H9 (cell line): ENCODE data around the gene ECE2. TPM values are rescaled to one million over a fixed set of nuclear protein-coding genes. Genes with fewer than 3 reads are reported as not detected.

Source experiments
- DNase-seq: peaks from one replicate; pipeline ENCODE4 v3.0.0-alpha.2; 2017
- H2AFZ ChIP-seq: one replicate; pipeline ENCODE4 v1.6.1; 2013; ENCODE audit warnings: mild to moderate bottlenecking, low read length, control low read depth, moderate library complexity
- H2AK5ac ChIP-seq: 2 replicates; pipeline ENCODE4 v1.6.1; 2013; ENCODE audit warnings: low read length, control low read depth, mixed read lengths; ENCODE audit not compliant: insufficient read length
- H2BK120ac ChIP-seq: one replicate; pipeline ENCODE4 v1.6.1; 2013; ENCODE audit warnings: low read depth, mild to moderate bottlenecking, low read length, control low read depth, inconsistent platforms; ENCODE audit not compliant: poor library complexity, severe bottlenecking
- H2BK12ac ChIP-seq: 2 replicates; pipeline ENCODE4 v1.6.1; 2013; ENCODE audit warnings: low read length, control low read depth, mixed read lengths, low read depth; ENCODE audit not compliant: insufficient read length
- H2BK15ac ChIP-seq: 2 replicates; pipeline ENCODE4 v1.6.1; 2013; ENCODE audit warnings: low read depth, low read length, control low read depth
- H2BK20ac ChIP-seq: one replicate; pipeline ENCODE4 v1.6.1; 2013; ENCODE audit warnings: low read depth, mild to moderate bottlenecking, low read length, control low read depth, inconsistent platforms; ENCODE audit not compliant: poor library complexity, severe bottlenecking
- H2BK5ac ChIP-seq: 2 replicates; pipeline ENCODE4 v1.6.1; 2013; ENCODE audit warnings: low read length, control low read depth, mixed read lengths; ENCODE audit not compliant: insufficient read length
- H3K14ac ChIP-seq: 2 replicates; pipeline ENCODE4 v1.6.1; 2013; ENCODE audit warnings: low read length, control low read depth; ENCODE audit not compliant: insufficient read depth
- H3K18ac ChIP-seq: 2 replicates; pipeline ENCODE4 v1.6.1; 2013; ENCODE audit warnings: low read depth, mild to moderate bottlenecking, mixed read lengths, low read length, control low read depth; ENCODE audit not compliant: insufficient read length
- H3K23ac ChIP-seq: 2 replicates; pipeline ENCODE4 v1.6.1; 2013; ENCODE audit warnings: low read length, control low read depth, mixed read lengths, low read depth; ENCODE audit not compliant: insufficient read length
- H3K23me2 ChIP-seq: 2 replicates; pipeline ENCODE4 v1.6.1; 2013; ENCODE audit warnings: low read depth, mild to moderate bottlenecking, mixed read lengths, low read length, control low read depth; ENCODE audit not compliant: insufficient read length, poor library complexity, severe bottlenecking
- H3K27ac ChIP-seq: 2 replicates; pipeline ENCODE4 v1.5.1; 2013; ENCODE audit warnings: low read length, control low read depth, mixed read lengths, low read depth; ENCODE audit not compliant: insufficient read length
- H3K27me3 ChIP-seq: 2 replicates; pipeline ENCODE4 v1.6.1; 2013; ENCODE audit warnings: low read length, control low read depth, inconsistent platforms; ENCODE audit not compliant: insufficient read depth
- H3K4ac ChIP-seq: 2 replicates; pipeline ENCODE4 v1.6.1; 2013; ENCODE audit warnings: low read depth, mild to moderate bottlenecking, control low read depth, inconsistent platforms, low read length, moderate library complexity
- H3K4me1 ChIP-seq: 2 replicates; pipeline ENCODE4 v1.6.1; 2013; ENCODE audit warnings: low read length, control low read depth, inconsistent platforms; ENCODE audit not compliant: insufficient read depth
- H3K4me2 ChIP-seq: 2 replicates; pipeline ENCODE4 v1.6.1; 2013; ENCODE audit warnings: low read length, control low read depth, mixed read lengths; ENCODE audit not compliant: insufficient read length, insufficient read depth
- H3K56ac ChIP-seq: 2 replicates; pipeline ENCODE4 v1.6.1; 2013; ENCODE audit warnings: low read depth, mild to moderate bottlenecking, mixed read lengths, low read length, control low read depth; ENCODE audit not compliant: insufficient read length
- H3K79me1 ChIP-seq: 2 replicates; pipeline ENCODE4 v1.6.1; 2013; ENCODE audit warnings: low read depth, mild to moderate bottlenecking, moderate library complexity, low read length, control low read depth, inconsistent platforms; ENCODE audit not compliant: insufficient read depth, poor library complexity, severe bottlenecking
- H3K79me2 ChIP-seq: 2 replicates; pipeline ENCODE4 v1.6.1; 2013; ENCODE audit warnings: low read length, control low read depth, inconsistent platforms; ENCODE audit not compliant: insufficient read depth
- H3K9ac ChIP-seq: 2 replicates; pipeline ENCODE4 v1.6.1; 2013; ENCODE audit warnings: low read length, control low read depth, mixed read lengths; ENCODE audit not compliant: insufficient read length; ENCODE audit errors: extremely low read depth
- H3K9me3 ChIP-seq: one replicate; pipeline ENCODE4 v1.6.1; 2013; ENCODE audit warnings: low read depth, low read length, inconsistent platforms; ENCODE audit not compliant: control insufficient read depth
- H3T11ph ChIP-seq: one replicate; pipeline ENCODE4 v1.6.1; 2013; ENCODE audit warnings: mild to moderate bottlenecking, low read length, control low read depth, inconsistent platforms
- H4K20me1 ChIP-seq: one replicate; pipeline ENCODE4 v1.6.1; 2013; ENCODE audit not compliant: control insufficient read depth, insufficient read length, insufficient read depth
- H4K5ac ChIP-seq: 2 replicates; pipeline ENCODE4 v1.6.1; 2013; ENCODE audit warnings: low read depth, mild to moderate bottlenecking, mixed read lengths, low read length, control low read depth; ENCODE audit not compliant: insufficient read length
- H4K8ac ChIP-seq: replicated peaks from 2 replicates; pipeline ENCODE4 v1.6.1; 2013; ENCODE audit warnings: low read length, control low read depth, mixed read lengths, low read depth; ENCODE audit not compliant: insufficient read length
- H4K91ac ChIP-seq: 2 replicates; pipeline ENCODE4 v1.6.1; 2013; ENCODE audit warnings: low read depth, mild to moderate bottlenecking, moderate library complexity, mixed read lengths, low read length, control low read depth; ENCODE audit not compliant: insufficient read length
- H3K27ac Mint-ChIP-seq, 3 experiments: 2 replicates in 2 of 3; 3 replicates in 1 of 3; pipeline ENCODE4 v1.8.0; 2020 to 2021; ENCODE audit warnings: mixed read lengths in 3 of 3, mild to moderate bottlenecking in 1 of 3, moderate library complexity in 1 of 3
- H3K27me3 Mint-ChIP-seq: 2 replicates; pipeline ENCODE4 v1.8.0; 2021; ENCODE audit warnings: low read depth, mild to moderate bottlenecking, moderate library complexity, mixed read lengths
- H3K36me3 Mint-ChIP-seq, 3 experiments: 2 replicates in 2 of 3; 3 replicates in 1 of 3; pipeline ENCODE4 v1.8.0; 2020 to 2021; ENCODE audit warnings: low read depth in 3 of 3, mixed read lengths in 3 of 3; ENCODE audit not compliant: insufficient read depth in 1 of 3
- H3K4me1 Mint-ChIP-seq, 2 experiments: 2 replicates each; pipeline ENCODE4 v1.8.0; 2020; ENCODE audit warnings: mixed read lengths in 2 of 2
- H3K4me3 Mint-ChIP-seq, 2 experiments: 2 replicates in 1 of 2; 3 replicates in 1 of 2; pipeline ENCODE4 v1.8.0; 2020 to 2021; ENCODE audit warnings: mild to moderate bottlenecking in 2 of 2, mixed read lengths in 2 of 2, moderate library complexity in 1 of 2
- H3K9me3 Mint-ChIP-seq, 2 experiments: 2 replicates in 1 of 2; 3 replicates in 1 of 2; pipeline ENCODE4 v1.8.0; 2020; ENCODE audit warnings: mild to moderate bottlenecking in 2 of 2, mixed read lengths in 2 of 2, moderate library complexity in 1 of 2
- CTCF ChIP-seq: fragments of 200-600 bp; sonication (generic); conservative IDR thresholded peaks from 3 replicates; pipeline ENCODE4 v1.8.0; 2021; ENCODE audit warnings: antibody characterized with exemption, mild to moderate bottlenecking
- WGBS: extraction: QIAGEN DNeasy Blood & Tissue Kit; methylation state at CpG from one replicate; pipeline ENCODE4 v1.1.7; 2013; ENCODE audit warnings: missing lambda C conversion rate, low lambda C conversion rate, mixed read lengths; ENCODE audit not compliant: insufficient read length; ENCODE audit errors: extremely low coverage; 5-methylcytosine and 5-hydroxymethylcytosine counted together
- total RNA-seq: library from RNA; stranded (reverse); gene quantifications from 2 replicates; pipeline ENCODE4 v1.2.1, GENCODE V29; 2021

ECE2 gene
- total RNA-seq, 1 experiment from 2014 or later: not detected

GRCh38 chr3:184308744-184309143 lies 32.9 kb downstream of the ECE2 start:
- H3K9ac ChIP-seq: no peak overlapping the region
- no peak overlapping the region for H3K23ac ChIP-seq
- no CpG with 5 or more reads among the region's 7 CpGs for WGBS
- no peak overlapping the region for H2BK5ac ChIP-seq
- H2BK20ac ChIP-seq: no peak overlapping the region
- H3K18ac ChIP-seq: no peak overlapping the region
- no peak overlapping the region for H3K27ac ChIP-seq
- peaks cover 2% of the 10 kb centered on the region for H4K20me1 ChIP-seq
- no peak overlapping the region for H4K5ac ChIP-seq
- H3K9me3 ChIP-seq: no peaks in the 10 kb centered on the region
- 0 out of 3 replicates have a peak, but pooled peaks have one; percentile 17 for TF ChIP-seq CTCF
- no peak overlapping the region for H4K8ac ChIP-seq
- H3K27me3 ChIP-seq: no peaks in the 10 kb centered on the region
- H3K56ac ChIP-seq: no peak overlapping the region
- H3K4ac ChIP-seq: no peak overlapping the region
- no peak overlapping the region for H2BK120ac ChIP-seq
- H3K4me2 ChIP-seq: no peak overlapping the region
- H3T11ph ChIP-seq: no peak overlapping the region
- DNase-seq: no peak
- H3K14ac ChIP-seq: no peak overlapping the region
- no peaks in the 10 kb centered on the region for H3K79me2 ChIP-seq
- no peaks in the 10 kb centered on the region for H3K4me1 ChIP-seq
- no peak overlapping the region for H2BK15ac ChIP-seq
- no peak overlapping the region for H3K4me3 Mint-ChIP-seq
- no peak overlapping the region for H2BK12ac ChIP-seq
- no peak overlapping the region for H2AK5ac ChIP-seq
- no peaks in the 10 kb centered on the region for H3K23me2 ChIP-seq
- H4K91ac ChIP-seq: no peak overlapping the region
- peaks cover 52 to 64% (median 55%) of the 10 kb centered on the region in 3 experiments for H3K36me3 Mint-ChIP-seq
- H3K27ac Mint-ChIP-seq: no peak overlapping the region; a peak in 1 of 7 replicates
- H3K4me1 Mint-ChIP-seq: no peaks in the 10 kb centered on the region; a peak in 1 of 4 replicates
- no peak overlapping the region for H2AFZ ChIP-seq
- no peaks in the 10 kb centered on the region for H3K79me1 ChIP-seq
- no peaks in the 10 kb centered on the region; a peak in 1 of 5 replicates for H3K9me3 Mint-ChIP-seq
- no peaks in the 10 kb centered on the region for H3K27me3 Mint-ChIP-seq
